Urinary bladder (tissue), 4 donors: ENCODE measurements around the gene C16orf54. TPM values are rescaled to one million over a fixed set of nuclear protein-coding genes. Genes with fewer than 3 reads are reported as not detected.
"Not testable (repeated sequence)": the region's sequence is repeated elsewhere in the genome, so short reads cannot be mapped to it uniquely, and the experiment has no call there.

Experiments
- DNase-seq: peaks from one replicate; pipeline ENCODE4 v3.0.0-alpha.2; 2015; ENCODE audit errors: extremely low spot score
- H3K27ac ChIP-seq: one replicate; pipeline ENCODE4 v1.5.1; 2013; ENCODE audit warnings: low read depth, mild to moderate bottlenecking, moderate library complexity
- H3K36me3 ChIP-seq: one replicate; pipeline ENCODE4 v1.6.1; 2013; ENCODE audit warnings: mild to moderate bottlenecking, moderate library complexity; ENCODE audit not compliant: insufficient read depth
- H3K4me1 ChIP-seq: one replicate; pipeline ENCODE4 v1.6.1; 2013; ENCODE audit warnings: mild to moderate bottlenecking, moderate library complexity; ENCODE audit not compliant: insufficient read depth
- H3K4me3 ChIP-seq: one replicate; pipeline ENCODE4 v1.5.1; 2013; ENCODE audit warnings: low read depth, low read length
- WGBS: extraction: QIAGEN DNeasy Blood & Tissue Kit; methylation state at CpG from one replicate; pipeline ENCODE4 v1.1.7; 2013; 5-methylcytosine and 5-hydroxymethylcytosine counted together
- polyA plus RNA-seq: library from polyadenylated mRNA; stranded (reverse); fragments of 200-250 nt; gene quantifications from one replicate; pipeline ENCODE4 v1.2.3, GENCODE V29; 2013
- total RNA-seq: library from RNA; depleted of rRNA; stranded (reverse); fragments of >200 nt; gene quantifications from one replicate; pipeline ENCODE4 v1.2.3, GENCODE V29; 2014
- donor health status: healthy with polysubstance abuse.
- donor health status: healthy.

Gene C16orf54, protein sequence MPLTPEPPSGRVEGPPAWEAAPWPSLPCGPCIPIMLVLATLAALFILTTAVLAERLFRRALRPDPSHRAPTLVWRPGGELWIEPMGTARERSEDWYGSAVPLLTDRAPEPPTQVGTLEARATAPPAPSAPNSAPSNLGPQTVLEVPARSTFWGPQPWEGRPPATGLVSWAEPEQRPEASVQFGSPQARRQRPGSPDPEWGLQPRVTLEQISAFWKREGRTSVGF
- total RNA-seq (2.5 TPM), polyA plus RNA-seq (1.9 TPM)

DNA sequence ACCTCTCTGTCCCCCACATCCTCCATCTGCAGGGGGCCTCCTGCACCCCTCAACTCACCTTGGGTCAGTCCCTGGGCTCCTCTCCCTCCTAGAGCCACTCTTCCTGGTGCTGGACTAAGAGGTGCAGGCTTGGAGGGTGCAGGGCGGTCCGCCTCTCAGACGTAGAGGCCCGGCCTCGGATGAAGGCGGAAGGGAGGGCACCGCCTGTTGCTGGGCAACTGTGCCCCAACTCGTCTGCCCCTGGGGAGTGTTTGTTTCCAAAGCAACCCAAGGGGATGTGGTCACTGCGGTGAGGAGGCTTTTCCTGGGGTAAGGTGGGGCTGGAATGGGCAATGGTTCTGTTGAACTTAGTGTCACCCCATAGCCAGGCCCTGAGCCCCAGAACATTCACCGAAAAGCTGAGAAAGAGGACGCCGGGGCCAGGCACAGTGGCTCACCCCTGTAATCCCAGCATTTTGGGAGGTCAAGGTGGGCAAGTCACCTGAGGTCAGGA is at the start of gene C16orf54:
C16orf54 (minus strand) TSS at position 138 of the 493 bp plus-strand sequence. CDS start 1,039 bp downstream, outside the sequence.
- DNase-seq = peak; percentile 42
- 71% methylated on average over 12 of the region's 12 CpGs for WGBS
- Histone ChIP-seq H3K4me1 (no peaks in the 10 kb centered on the region), H3K36me3 (no peaks in the 10 kb centered on the region), H3K27ac (no peak within 1 kb of the TSS), H3K4me3 (peak within 1 kb of the TSS; percentile 34)

DNA sequence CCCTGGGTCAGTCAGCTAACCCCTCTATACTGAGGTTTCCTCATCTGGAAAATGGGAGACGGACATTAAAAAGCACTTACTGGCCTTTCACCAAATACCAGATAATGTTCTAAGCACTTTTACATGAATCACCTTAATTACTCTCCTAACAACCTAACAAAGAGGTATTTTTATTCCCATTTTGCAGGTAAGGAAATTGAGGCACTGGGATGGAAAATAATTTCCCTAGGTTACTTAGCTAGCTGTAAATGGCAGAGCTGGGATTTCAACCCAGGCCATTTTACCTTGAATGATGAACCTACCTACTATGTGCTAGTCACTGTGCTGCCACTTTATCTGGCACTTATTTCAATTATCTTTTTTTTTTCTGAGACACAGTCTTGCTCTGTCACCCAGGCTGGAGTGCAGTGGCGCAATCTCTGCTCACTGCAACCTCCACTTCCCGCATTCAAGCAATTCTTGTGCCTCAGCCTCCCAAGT is 48.5 kb upstream of the C16orf54 start:
- no peak overlapping the region for H3K27ac ChIP-seq
- no peak for DNase-seq
- H3K4me1 ChIP-seq = no peaks in the 10 kb centered on the region
- 96% methylated on average over 3 of the region's 3 CpGs for WGBS
- H3K36me3 ChIP-seq = no peaks in the 10 kb centered on the region
- no peak overlapping the region for H3K4me3 ChIP-seq

DNA sequence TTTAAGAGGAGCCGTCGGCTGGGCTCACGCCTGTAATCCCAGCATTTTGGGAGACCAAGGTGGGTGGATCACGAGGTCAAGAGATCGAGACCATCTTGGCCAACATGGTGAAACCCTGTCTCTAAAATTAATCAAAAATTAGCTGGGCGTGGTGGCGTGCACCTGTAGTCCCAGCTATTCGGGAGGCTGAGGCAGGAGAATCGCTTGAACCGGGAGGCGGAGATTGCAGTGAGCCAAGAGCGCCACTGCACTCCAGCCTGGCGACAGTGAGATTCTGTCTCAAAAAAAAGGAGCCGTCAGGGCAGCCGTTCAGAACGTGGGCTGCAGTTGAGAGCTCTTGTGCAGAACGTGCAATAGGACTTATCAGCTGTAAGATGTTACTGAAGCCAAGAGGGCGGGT is 47.4 kb upstream of the C16orf54 start:
- not testable (repeated sequence) for H3K4me1 ChIP-seq, H3K4me3 ChIP-seq, H3K27ac ChIP-seq, H3K36me3 ChIP-seq, DNase-seq
- WGBS = 90% methylated on average over 18 of the region's 18 CpGs

DNA sequence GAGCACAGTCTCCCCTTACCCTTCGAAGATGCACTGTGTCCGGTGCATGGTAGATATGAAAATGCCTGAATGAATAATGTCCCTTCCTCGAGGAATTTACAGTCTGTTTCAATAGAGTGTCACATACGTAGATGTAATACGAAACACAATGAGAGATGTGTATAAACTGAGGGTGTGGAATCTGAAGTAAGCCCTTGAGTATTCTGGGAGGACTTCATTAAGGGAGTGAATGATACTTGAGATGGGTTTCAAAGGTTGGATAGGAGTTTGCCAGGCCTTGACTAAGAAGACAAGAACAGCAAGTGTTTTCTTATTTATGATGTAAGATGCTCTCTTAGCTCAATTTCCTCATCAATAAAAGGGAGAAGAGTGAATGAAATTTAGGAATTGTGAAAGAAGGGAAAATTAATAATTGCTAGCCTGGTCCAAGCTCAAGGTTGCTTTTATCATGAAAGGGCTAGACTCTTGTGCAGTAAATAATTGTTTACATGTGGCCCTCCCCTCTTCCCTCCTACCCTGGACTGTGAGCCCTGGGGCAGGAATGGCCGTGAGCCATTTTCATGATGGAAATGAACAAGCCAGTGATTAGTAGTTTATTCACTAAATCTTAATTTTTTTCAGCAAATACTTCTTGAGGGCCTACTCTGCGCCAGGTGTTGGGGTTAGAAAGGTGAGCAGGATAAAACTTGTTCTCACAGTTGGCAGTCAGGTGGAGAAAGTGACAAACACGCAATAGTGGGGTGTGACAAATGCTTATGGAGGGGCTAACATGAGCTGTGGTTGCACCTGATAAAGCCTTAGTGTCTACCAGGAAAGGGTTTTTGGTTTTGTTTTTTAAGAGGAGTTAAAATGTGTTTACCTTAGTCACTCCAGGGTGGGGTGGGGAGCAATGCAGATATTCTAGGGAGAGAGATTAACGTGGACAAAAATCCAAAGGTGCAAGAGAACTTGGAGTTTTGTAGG is 46.3 kb upstream of the C16orf54 start:
- Histone ChIP-seq H3K36me3 (no peaks in the 10 kb centered on the region), H3K4me3 (no peak overlapping the region), H3K4me1 (no peaks in the 10 kb centered on the region), H3K27ac (no peak overlapping the region)
- DNase-seq = no peak
- 66% methylated on average over 9 of the region's 9 CpGs for WGBS

DNA sequence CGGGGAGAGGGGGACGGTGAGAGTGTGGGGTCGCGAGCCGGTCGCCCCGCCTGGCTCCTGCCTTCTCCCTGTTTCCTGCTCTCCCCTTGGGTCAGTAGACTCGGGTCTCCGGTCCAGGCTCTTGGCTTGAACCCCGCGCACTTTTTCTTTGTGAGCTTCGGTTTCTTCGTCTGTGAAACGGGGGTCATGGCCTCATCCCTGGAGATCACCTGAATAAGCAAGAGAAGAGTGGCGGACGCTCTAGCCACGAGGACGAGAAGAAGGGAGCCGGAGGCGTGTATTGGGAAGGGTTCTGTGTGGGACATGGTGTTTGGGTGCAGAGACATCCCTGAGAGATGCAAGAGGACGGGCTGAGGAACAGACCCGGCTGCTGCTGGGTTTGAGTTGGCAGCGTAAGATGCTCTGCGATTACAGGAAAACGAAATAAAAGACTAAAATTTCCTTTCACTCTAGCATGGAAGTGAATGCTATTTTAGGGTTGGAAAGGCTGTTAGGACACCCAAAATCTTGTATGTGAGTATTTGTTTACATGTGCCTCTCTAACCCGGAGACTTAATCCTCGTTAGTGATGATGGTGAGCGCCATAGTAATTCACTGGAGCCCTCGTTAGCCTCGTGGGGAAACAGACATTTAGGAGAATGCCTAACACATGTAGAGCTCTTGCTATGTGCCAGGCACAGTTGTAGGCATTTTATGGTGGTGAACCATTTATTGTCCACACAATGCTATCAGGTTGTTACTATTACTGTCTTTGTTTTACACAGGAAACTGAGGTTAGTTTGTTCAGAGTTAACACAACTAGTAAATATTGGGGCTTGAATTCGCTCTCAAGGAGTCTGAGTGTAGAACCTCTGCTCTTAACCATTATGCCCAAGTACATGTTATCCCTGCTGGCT is 45.4 kb upstream of the C16orf54 start:
- DNase-seq = no peak
- peak overlapping the region; percentile 25 for H3K27ac ChIP-seq
- 1% methylated on average over 31 of the region's 31 CpGs for WGBS

DNA sequence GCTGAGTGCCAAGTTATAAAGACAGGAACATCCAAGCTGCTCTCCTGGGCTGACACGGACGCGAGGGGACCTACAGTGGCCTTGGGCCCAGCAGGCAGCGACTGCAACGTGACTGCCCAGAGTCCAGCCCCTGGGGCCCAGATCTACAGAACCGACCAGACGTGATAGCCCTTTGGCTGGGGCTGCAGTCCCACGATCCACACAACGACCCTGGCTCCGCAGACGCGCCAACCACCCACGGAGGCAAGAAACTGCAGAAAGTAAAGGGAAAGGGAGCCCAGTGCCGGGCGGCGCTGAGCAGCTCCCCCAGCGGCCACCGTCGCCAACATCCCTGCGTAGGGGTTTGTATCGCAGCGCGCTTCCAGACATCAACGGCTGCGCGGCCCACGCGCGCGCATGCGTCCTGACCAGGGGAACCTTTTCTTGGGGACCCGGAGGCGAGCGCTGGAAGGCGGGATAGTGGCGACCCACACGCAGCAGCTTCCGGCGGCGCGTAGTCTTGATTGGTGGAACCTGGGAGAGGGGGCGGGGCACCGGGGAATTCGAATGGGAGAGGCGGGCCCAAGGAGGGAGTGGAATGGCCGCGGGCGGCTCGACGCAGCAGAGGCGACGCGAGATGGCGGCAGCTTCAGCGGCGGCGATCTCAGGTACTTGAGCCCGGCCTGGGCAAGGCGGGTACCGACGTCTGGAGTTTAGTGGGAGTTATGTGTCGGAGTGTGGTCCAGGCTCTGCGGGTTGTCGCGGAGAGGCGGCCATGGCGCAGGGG is 44.6 kb upstream of the C16orf54 start, which contains the start of gene KIF22:
KIF22 (plus strand) TSS at position 569 of the 766 bp plus-strand sequence; CDS start at position 578, 9 bp downstream.
- WGBS = under 1% methylated on average over 67 of the region's 67 CpGs
- no peaks in the 10 kb centered on the region for H3K4me1 ChIP-seq
- H3K4me3 ChIP-seq = peak within 1 kb of the TSS; percentile 73
- peak; percentile 96 for DNase-seq
- H3K36me3 ChIP-seq = no peaks in the 10 kb centered on the region
- peak within 1 kb of the TSS; percentile 60 for H3K27ac ChIP-seq

More for the DNA sequence above, 45.4 kb upstream of the C16orf54 start:
- H3K4me1 ChIP-seq = no peaks in the 10 kb centered on the region
- H3K4me3 ChIP-seq = peak overlapping the region; percentile 73
- H3K36me3 ChIP-seq = no peaks in the 10 kb centered on the region

DNA sequence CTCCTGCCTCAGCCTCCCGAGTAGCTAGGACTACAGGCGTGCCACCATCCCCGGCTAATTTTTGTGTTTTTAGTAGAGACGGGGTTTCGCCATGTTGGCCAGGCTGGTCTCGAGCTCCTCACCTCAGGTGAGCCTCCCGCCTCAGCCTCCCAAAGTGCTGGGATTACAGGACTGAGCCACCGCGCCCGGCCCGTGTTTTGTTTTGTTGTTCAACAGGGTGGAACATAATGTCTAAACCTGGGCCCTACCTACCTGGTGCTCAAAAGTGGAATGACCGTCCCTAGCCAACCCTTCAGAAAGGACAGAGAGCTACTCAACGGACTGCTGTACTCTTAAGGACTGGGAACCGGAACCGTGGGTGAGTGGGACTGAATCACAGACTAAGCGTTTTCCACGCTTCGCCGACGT is 44.0 kb upstream of the C16orf54 start:
- 64% methylated on average over 20 of the region's 20 CpGs for WGBS
- Histone ChIP-seq H3K4me1 (no peaks in the 10 kb centered on the region), H3K27ac (peak overlapping the region; percentile 60), H3K36me3 (no peaks in the 10 kb centered on the region), H3K4me3 (peak overlapping the region; percentile 73)
- no peak for DNase-seq

DNA sequence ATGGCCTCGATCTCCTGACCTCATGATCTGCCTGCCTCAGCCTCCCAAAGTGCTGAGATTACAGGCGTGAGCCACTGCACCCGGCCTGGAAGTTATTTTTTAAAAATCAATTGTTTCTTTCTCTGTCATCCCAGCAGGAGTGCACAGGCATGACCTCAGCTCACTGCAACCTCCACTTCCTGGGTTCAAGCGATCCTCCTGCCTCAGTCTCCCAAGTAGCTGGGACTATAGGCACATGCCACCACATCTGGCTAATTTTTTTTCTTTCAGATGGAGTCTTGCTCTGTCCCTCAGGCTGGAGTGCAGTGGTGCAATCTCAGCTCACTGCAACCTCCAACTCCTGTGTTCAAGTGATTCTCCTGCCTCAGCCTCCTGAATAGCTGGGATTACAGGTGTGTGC is 41.4 kb upstream of the C16orf54 start:
- DNase-seq, H3K36me3 ChIP-seq, H3K27ac ChIP-seq, H3K4me3 ChIP-seq, H3K4me1 ChIP-seq: not testable (repeated sequence)
- WGBS = 88% methylated on average over 4 of the region's 4 CpGs

DNA sequence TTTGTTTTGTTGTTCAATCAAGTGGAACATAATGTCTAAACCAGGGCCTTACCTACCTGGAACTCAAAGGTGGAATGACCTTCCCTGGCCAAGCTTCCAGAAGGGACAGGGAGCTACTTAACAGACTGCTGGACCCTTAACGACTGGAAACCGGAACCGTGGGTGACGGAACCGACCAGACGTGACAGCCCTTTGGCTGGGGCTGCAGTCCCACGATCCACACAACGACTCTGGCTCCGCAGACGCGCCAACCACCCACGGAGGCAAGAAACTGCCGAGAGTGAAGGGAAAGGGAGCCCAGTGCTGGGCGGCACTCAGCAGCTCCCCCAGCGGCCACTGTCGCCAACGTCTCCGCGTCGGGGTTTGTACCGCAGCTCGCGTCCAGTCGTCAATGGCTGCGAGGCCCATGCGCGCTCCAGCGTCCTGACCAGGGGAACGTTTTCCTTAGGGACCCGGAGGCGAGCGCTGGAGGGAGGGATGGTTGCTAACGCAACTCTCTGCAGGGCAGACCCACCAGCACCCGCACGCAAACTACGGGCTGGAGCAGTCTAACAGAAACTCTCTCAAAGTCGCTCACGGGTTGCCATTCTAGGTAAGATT is 39.2 kb upstream of the C16orf54 start:
- 9% methylated on average over 38 of the region's 38 CpGs for WGBS
- H3K36me3 ChIP-seq = no peaks in the 10 kb centered on the region
- H3K4me3 ChIP-seq = no peak overlapping the region
- H3K4me1 ChIP-seq = no peaks in the 10 kb centered on the region
- DNase-seq = no peak
- H3K27ac ChIP-seq = no peak overlapping the region

DNA sequence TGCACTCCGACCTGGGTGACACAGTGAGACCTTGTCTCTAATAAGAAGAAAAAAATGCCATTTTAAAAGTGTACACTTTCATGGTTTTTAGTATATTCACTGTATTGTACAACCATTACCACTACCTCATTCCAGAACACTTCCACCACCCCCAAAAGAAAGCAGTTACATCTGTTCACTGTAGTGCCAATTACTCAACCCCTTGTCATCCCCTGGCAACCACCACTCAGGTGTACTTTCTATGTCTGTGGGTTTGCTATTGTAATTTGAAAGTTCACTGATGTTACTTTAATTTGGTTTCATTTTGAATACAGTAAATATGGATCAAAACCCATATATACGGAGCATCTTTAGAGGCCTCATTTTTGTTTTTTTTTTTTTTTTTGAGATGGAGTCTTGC is 38.4 kb upstream of the C16orf54 start:
- no peak for DNase-seq
- Histone ChIP-seq H3K4me3 (no peak overlapping the region), H3K4me1 (no peaks in the 10 kb centered on the region), H3K36me3 (no peaks in the 10 kb centered on the region), H3K27ac (no peak overlapping the region)
- WGBS = 94% methylated on average over 2 of the region's 2 CpGs

DNA sequence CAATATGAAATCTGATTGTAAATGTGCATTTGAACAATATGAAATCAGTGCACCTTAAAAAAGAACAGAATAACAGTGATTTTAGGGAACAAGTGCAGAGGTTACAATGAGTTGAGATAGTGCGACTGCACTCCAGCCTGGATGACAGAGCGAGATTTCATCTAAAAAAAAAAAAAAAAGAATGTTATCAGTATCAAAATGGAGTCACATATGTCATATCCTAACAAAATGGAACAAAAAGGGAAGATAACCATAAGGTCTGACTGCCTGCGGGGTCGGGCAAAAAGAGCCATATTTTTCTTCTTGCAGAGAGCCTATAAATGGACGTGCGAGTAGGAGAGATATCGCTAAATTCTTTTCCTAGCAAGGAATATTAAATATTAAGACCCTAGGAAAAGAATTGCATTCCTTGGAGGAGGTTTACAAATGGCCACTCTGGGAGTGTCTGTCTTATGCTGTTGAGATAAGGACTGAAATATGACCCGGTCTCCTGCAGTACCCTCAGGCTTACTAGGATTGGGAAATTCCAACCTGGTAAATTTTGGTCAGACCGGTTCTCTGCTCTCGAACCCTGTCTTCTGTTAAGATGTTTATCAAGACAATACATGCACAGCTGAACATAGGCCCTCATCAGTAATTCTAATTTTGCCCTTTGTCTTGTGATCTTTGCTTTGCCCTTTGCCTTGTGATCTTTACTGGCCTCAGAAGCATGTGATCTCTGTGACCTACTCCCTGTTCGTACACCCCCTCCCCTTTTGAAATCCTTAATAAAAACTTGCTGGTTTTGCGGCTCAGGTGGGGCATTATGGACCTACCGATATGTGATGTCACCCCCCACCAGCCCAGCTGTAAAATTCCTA is 37.5 kb upstream of the C16orf54 start:
- not testable (repeated sequence) for DNase-seq, H3K4me1 ChIP-seq, H3K27ac ChIP-seq, H3K36me3 ChIP-seq, H3K4me3 ChIP-seq
- WGBS = 66% methylated on average over 13 of the region's 13 CpGs
